ENCODE results near the gene ASCC1.

ASCC1 gene

DNA sequence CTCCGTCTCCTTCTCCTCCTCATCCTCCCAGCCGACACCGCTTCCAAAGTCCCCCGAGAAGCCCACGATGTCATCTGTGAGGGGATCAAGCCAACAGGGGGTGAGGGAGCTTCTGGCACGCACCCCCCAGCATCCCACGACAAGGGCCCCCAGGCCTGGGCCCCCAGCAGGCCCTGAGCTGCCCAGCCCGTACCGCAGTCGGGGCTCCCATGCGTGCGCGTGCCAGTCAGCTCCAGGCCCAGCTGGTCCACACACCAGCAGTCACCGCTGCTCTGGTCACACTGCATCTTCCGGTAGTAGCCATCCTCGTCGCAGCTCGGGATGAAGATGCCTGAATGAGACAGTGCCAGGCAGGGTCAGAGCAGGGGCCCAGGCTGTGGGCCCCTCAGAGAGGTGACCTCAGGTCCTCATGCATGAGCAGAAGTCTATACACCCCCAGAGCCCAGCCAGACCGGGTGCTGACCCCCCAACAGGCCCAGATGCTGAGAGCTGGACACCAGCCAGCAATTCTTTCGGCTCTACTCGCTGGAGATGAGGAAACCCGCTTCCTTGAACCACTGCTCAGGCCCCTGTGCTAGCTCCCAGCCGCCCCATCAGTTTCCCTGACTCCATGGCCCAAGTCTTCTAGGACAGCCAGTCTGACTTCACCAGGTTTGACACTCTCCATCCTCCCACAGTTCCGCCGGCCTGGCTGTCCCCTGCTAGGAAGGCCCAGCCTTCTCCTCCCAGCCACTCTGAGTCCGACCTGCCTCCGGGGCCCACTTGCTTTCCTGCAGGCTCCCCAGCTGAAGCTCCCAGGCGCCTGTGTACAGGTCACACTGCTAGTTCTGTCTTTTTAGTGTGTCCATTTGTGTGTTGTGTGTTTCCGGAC lies 153.0 kb downstream of the ASCC1 start:
- DNase-seq: no peak

DNA sequence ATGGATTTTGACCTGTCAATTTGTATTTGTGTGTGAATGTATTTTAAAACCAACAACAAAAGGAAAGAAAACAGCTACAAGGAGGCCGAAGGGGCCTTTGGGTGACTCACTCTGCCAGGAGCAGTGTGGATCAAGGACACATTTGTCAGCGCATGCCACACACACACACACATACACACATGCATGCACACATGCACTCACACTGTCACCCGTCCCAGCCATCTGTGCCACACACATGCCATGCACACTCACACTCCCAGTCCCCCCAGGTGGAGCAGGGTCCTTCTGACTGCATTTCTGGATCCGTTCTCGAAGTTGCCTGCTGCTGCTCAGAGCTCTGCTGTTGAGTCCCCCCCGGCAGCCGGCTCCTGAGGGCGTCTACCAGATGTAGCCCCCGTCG lies 153.7 kb downstream of the ASCC1 start:
- peak; percentile 40 for DNase-seq

DNA sequence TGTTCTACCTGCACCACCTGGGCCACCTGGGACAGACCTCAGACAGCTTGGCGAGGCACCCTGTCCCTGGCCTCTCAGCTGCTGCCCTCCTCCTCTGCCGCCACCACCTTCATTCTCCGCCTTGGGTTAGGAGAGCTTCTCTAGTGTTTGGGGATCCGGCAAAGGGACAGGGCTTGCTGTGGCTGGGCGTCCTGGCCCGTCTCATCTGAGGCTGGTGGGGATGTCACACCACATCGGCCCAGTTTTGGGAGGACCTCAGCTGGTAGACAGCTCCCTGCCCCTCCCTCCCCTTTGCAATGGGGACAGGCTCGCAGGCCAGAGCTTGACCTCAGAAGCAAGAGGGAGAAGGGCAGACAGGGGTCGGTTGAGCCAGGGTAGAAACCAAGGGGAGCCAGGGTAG lies 154.1 kb downstream of the ASCC1 start:
- DNase-seq: no peak

DNA sequence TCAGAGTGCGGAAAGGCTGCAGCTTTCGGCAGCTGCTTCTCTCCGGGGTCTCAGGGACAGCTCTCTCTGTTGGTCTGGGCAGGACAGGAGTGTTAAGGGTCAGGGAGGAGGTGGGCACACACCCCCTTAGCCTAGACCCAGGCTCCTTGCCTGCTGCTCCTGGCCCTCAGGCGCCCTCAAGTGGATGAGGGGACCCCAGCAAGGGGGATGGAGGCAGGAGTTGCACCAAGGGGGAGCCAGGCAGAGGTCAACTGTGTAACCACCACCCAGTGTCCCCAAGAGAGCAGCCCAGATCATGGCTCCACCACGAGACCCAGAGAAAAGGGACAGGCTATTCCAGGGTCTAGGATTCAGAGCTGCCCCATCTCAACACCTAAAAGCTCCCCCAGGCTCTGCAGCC lies 154.6 kb downstream of the ASCC1 start:
- no peak for DNase-seq

DNA sequence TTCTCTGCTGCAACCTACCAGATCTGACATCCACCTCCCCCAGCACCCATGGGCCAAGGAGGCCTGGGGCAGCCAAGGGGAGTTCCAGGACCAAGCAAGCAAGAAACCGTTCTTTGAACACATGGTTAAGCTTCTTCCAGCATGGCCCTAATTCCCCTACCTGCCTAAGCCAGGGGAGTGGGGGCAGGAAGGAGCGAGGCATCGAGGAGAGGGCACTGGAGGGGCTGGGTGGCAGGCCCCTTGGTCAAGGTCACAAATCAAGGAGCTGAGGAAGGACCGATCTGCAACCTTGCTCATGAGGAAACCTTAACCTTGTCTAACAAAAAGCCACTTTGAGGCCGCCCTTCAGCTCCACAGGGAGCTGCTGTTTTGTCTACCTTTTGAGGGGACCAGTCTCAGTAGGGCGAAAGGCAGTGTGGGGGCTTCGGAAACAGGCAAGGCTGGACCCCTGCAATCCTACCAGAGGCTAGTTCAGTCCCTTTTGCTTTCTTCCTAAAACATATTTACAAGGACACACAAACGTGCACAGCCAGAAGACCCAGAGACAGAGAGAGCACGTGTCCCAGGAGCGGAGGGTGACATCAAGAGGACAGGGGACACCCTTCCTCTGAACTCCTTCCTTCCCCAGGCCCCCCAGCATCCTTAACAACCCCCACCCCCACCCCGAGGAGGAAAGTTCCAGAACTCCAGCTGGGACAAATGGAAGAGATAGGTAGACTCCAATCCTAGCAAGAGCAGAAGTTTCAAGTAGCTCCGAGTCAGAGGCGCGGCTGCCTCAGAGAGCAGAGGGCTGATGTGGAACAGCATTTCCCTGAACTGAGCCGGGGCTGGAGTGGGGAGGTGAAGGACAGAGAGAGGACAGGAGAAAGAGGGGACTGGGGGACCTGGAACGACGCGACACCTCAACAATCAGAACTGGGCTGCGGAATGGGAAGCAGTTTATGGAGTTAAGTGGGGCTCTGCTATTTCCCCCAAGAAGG lies 155.9 kb downstream of the ASCC1 start:
- DNase-seq: no peak

DNA sequence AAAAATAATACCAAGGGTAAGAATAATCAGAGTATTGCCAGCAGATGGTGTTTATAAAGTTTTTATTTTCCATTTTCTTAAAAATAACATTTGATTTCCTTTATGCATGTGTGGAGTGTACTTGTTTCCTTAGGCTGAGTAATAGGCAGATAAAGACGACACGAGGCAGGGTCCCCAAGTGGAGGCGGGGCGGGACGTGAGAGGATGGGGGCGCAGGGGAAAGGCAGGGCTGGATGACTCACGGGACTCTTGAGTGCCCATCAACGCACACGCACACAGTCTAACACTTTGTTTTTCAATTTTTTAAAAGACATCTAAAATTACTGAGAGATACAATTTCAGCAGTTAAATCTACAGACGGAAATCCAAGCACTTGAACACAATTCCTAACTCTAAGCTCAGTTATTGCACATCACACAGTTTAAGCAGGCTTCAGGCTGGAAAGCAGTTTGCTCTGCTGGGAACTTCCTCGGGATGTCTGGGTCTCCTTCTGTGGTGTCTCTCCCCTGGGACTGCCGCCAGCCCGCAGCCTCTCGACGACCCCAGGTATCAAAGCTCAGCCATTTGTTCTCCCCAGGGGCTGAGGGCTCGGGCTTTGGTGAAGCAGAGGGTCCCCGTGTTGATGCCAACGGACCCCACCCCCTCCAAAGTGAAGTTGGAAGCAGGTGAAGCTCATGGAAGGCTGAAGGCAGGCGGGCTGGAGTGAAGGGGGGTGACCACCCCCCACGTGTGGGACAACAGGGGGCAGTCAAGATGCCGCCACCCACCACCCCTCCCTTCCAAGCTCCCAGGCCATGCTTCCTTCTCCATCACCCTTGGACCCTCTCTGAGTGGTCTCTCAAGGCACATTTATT lies 156.9 kb downstream of the ASCC1 start:
- peak; percentile 20 for DNase-seq

DNA sequence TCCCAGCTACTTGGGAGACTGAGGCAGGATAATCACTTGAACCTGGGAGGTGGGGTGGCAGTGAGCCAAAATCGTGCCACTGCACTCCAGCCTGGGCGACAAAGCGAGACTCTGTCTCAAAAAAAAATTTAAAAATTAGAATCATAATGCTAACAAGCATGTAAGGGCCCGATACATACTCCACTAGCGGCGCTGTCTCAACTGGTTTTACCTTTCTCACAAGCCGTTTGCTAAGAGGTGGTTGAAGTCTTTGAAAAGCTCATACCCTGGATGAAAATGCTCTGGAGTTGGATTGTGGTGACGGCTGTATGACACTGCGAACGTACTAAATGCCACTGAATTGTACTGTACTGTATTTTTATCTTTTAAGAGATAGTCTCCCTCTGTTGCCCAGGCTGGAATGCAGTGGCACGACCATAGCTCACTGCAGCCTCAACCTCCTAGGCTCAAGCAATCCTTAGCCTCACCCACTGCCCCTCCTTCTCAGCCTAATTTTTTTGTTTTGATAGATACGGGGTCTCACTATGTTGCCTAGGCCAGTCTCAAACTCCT lies 157.7 kb downstream of the ASCC1 start:
- DNase-seq: no peak

DNA sequence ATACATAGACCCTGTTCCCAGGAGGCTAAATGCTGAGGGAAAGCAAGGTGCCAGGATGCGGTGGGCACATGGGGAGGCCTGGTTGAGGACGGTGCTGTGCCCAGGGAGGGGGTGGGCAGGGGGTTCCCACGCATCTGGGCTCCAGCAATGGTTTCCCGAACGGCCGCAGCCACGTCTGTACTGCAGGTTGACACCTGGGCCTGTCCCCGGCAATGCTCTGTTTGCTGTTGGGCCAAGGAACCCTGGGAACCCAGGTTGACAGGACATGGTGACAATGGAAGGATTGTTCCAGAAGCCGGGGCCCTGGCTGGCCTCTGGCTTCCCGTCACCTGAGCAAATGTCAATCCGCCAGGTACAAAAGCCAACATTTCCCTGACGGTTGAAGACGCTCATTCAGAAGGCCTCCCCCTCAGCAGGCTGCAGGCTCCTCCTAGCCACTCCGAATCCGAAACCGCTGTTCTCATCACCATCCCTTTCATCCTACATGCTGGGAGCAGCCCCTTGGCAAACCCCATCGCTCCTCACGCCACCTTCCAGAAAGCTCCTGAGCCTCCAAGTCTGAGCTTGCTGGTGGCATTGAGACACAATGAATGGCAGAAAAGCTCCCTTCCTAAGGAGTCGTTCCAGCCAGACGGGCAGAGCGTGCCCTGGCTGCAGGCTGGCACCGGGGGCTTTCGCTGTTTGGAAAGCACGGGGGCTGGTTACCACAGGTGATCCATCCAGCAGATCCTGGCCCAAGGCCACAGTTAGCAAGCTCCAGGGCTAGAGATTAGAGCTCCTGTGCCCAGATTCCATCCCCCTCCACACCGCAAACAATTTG lies 158.9 kb downstream of the ASCC1 start:
- no peak for DNase-seq

DNA sequence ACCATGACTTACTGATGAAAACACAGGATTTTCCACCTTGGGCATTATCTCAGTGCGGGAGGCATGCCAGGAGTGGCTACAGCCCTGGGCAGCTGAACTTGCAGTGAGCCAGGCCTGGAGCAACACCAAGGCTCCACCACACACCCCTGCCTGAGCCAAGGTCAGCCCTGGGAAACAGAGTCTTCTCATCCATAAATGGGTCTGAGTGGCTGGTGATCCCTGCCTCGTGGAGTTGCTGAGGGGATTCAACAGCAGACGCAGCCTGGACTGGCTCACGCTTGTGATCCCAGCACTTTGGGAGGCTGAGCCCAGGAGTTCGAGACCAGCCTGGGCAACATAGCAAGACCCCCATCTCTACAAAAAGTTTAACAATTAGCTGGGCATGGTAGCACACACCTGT lies 160.0 kb downstream of the ASCC1 start:
- DNase-seq: no peak

DNA sequence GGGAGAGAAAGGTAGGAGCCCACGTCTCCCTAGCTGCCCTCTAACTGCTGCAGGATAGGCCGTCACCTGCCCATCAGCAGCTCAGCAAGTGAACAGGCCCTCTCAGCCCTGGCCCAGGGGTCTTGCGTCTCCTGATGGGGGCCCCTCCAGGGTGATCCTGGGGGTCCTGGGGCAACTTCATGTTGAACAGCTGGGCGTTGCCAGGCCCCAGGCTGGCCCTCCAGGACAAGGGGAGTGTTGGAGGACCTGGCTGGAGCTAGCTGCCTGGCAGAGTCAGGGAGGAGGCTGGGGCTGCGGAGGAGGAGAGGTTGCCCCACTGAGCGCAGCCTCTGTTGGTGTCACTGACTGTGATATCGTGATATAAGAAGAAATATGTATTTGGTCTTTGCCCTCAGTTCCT lies 162.4 kb downstream of the ASCC1 start:
- DNase-seq: no peak

DNA sequence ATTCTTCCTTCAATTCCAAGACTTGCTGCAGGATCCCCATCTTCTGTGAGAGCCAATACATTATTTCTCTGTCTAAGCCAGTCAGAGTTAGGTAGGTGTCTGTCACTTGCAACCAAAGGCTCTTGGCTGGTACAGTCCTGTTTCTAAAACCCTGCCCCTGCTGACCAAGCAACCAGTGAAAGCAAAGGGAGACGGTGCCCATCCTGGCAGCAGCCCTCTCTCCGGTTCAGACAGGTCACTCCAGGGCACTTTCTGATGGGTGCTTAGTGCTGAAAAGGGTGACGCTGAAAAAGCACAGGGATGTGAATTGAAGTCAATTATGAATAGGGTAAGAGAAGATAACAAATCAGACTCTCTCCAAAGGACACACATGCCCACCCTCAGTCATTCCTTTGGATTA lies 165.2 kb downstream of the ASCC1 start:
- no peak for DNase-seq

DNA sequence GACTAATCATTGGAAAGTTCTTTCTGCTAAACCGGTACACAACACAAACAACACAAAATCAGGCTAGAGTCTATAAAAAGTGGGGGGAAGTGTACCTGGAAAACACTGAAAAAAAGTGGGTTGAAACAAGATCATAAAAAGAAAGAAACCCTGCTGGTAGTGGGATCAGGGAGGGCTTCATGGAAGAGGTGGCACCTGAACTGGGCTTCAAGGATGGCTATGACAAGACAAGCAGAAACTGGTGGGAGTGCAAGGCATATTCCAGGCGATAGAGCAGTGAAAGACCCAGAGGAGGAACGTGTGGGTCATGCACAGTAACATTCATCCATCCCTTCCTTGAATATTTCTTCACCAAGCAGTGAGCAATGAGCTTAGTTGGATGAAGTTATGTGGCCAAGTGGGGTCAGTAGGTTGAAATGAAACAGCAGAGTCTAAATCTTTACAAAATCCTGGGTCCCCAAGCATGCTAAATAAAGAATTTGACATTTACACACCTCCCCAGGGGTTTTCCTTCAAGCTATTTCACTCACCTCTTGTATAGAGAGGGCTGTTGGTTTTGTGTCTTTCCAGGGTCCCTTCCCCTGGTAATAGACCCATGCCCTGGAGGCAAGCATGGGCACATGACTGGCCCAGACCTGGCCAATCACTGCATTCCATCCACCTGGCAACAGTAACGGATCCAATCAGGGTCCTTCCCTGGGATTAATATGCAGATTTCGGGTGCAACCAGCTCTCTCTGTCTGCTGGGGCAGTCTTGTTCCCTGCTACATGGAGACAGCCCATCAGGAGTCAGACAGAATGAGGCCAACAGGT lies 165.9 kb downstream of the ASCC1 start:
- DNase-seq: no peak

DNA sequence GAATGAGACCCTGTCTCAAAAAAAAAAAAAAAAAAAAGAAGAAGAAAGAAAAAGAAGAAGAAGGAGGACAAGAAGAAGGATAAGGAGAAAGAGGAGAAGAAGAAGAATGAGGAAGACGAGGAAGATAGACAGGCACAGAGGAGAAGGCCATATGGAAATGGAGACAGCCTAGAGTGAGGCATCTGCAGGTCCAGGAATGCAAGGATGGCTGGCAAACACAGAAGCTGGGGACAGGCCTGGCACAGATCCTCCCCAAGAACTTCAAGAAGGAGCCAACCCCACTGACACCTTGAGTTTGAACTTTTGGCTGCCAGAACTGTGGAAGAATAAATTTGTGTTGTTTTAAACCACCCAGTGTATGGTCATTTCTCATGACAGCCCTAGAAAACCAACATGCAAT lies 166.6 kb downstream of the ASCC1 start:
- DNase-seq: no peak

DNA sequence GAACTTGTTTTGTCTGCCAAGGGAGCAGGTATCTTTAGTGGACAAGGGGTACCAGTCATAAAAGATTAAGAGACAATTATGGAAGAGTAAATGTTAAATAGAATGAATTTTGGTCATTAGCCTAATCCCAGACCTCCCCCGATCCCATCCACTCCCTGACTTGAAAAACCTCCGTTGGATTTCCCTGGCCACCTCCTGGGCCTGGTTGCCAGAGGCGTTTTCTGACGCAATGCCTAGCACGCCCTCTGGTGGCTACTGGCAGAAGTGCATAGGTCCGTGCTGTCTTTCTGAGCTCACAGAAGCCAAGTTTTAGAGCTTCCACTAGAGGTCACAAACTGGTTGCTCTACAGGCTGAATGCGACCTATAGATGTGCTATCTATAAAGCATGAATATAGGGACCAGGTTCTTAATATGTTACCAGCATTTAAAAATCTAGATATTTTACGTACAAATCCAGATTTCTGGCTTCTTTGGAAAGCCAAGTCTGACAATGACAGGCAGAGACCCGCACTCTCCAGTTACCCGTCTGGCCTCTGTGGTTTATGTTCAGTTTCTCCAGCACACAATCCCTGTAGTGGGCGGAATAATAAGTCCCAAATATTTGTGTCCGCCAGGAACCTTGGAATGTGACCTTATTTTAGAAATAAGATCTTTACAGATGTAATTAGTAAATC lies 167.5 kb downstream of the ASCC1 start:
- DNase-seq: peak; percentile 88

All from fibroblast of skin of back (primary cell).